Measurements from ENCODE around the gene BLMH. TPM values are rescaled to one million over a fixed set of nuclear protein-coding genes. Genes with fewer than 3 reads are reported as not detected.

Gene BLMH
- total and polyA plus RNA-seq, 9 of the 15 experiments (the other 6 are each of a cell fraction or from before 2014, with no cell fraction given), result 26.0 to 118 (median 67.3) TPM

DNA sequence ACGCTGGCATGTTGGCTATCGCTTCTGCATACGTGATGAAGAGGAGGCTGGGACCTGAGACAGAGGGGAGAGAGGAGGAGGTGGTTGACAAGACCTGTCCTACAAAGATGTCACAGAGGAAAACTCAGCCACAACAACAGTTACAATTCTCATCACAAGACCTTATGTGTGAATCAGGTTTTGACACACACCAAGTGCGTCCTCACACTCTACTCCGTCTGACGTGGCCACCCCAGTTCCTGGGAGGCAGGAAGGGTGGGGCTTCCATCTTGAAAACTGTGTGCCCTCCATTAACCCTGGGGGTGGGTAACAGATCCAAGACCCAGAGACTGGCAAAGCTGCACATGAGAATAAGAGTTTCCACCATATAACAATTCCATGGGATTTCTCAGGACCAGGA lies 80.4 kb downstream of the BLMH start (continued):
- TF ChIP-seq, protein P1, sequence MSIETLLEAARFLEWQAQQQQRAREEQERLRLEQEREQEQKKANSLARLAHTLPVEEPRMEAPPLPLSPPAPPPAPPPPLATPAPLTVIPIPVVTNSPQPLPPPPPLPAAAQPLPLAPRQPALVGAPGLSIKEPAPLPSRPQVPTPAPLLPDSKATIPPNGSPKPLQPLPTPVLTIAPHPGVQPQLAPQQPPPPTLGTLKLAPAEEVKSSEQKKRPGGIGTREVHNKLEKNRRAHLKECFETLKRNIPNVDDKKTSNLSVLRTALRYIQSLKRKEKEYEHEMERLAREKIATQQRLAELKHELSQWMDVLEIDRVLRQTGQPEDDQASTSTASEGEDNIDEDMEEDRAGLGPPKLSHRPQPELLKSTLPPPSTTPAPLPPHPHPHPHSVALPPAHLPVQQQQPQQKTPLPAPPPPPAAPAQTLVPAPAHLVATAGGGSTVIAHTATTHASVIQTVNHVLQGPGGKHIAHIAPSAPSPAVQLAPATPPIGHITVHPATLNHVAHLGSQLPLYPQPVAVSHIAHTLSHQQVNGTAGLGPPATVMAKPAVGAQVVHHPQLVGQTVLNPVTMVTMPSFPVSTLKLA (conservative IDR thresholded peaks at IDR 0.05), result no peak
- TF ChIP-seq ZC3H8 (IDR thresholded peaks at IDR 0.05) (no peak), RERE (CRISPR knock-in tag; IDR thresholded peaks at IDR 0.05; ENCODE audit: borderline replicate concordance) (no peak), ELK3 (CRISPR knock-in tag; IDR thresholded peaks at IDR 0.05) (no peak), ZFPM2 (CRISPR knock-in tag; IDR thresholded peaks at IDR 0.05) (no peak), HDAC2 (IDR thresholded peaks at IDR 0.05) (no peak), KDM4B (IDR thresholded peaks at IDR 0.05; ENCODE audit: borderline replicate concordance in 2 of 2, low read depth in 1 of 2) (no peak), GTF2F1 (IDR thresholded peaks at IDR 0.05; ENCODE audit: low read depth, low read length) (no peak), ZNF121 (CRISPR knock-in tag; conservative IDR thresholded peaks at IDR 0.05) (no peak), PYGO2 (tag; IDR thresholded peaks at IDR 0.05) (no peak), ZNF23 (CRISPR knock-in tag; IDR thresholded peaks at IDR 0.05) (no peak), TAF1 (IDR thresholded peaks at IDR 0.05; ENCODE audit: control insufficient read depth, extremely low read depth, insufficient read depth, low read length, severe bottlenecking) (no peak), ESRRA (IDR thresholded peaks at IDR 0.05; ENCODE audit: borderline replicate concordance, low read depth) (no peak)
- TF ChIP-seq, protein P2, sequence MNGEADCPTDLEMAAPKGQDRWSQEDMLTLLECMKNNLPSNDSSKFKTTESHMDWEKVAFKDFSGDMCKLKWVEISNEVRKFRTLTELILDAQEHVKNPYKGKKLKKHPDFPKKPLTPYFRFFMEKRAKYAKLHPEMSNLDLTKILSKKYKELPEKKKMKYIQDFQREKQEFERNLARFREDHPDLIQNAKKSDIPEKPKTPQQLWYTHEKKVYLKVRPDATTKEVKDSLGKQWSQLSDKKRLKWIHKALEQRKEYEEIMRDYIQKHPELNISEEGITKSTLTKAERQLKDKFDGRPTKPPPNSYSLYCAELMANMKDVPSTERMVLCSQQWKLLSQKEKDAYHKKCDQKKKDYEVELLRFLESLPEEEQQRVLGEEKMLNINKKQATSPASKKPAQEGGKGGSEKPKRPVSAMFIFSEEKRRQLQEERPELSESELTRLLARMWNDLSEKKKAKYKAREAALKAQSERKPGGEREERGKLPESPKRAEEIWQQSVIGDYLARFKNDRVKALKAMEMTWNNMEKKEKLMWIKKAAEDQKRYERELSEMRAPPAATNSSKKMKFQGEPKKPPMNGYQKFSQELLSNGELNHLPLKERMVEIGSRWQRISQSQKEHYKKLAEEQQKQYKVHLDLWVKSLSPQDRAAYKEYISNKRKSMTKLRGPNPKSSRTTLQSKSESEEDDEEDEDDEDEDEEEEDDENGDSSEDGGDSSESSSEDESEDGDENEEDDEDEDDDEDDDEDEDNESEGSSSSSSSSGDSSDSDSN (IDR thresholded peaks at IDR 0.05; ENCODE audit: borderline replicate concordance in 1 of 2, low read depth in 2 of 2, low read length in 2 of 2), result no peak
- TF ChIP-seq, protein P3, sequence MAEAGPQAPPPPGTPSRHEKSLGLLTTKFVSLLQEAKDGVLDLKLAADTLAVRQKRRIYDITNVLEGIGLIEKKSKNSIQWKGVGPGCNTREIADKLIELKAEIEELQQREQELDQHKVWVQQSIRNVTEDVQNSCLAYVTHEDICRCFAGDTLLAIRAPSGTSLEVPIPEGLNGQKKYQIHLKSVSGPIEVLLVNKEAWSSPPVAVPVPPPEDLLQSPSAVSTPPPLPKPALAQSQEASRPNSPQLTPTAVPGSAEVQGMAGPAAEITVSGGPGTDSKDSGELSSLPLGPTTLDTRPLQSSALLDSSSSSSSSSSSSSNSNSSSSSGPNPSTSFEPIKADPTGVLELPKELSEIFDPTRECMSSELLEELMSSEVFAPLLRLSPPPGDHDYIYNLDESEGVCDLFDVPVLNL (CRISPR knock-in tag; IDR thresholded peaks at IDR 0.05; ENCODE audit: low read depth), result no peak

All from K562 (cell line).